HG03025 (cell line): ENCODE data around the gene NCCRP1.
"Not testable (repeated sequence)": the region's sequence is repeated elsewhere in the genome, so short reads cannot be mapped to it uniquely, and the experiment has no call there.

Experiments
- ATAC-seq: cut with Tn5 transposase; IDR thresholded peaks from one replicate; pipeline ENCODE4 v1.9.1; 2021; ENCODE audit warnings: mild to moderate bottlenecking, moderate library complexity; ENCODE audit not compliant: unreplicated experiment, low FRiP score

Gene NCCRP1

DNA sequence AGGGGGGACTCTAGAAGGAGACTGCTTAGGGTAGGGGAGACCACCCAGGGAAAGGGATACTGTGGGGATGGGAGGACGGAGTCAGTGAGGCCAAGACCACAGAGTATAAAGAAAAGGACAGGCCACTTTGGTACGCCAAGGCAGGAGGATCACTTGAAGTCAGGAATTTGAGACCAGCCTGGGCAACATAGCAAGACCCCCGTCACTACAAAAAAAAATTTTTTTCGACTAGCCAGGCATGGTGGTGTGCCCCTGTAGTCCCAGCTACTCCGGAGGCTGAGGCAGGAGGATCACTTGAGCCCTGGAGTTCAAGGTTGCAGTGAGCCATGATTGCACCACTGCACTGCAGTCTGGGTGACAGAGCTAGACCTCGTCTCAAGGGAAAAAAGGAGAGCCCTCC lies 41.4 kb downstream of the NCCRP1 start:
- ATAC-seq: no peak

GRCh38 chr19:39238944-39239343 lies 42.2 kb downstream of the NCCRP1 start:
- no peak for ATAC-seq

DNA sequence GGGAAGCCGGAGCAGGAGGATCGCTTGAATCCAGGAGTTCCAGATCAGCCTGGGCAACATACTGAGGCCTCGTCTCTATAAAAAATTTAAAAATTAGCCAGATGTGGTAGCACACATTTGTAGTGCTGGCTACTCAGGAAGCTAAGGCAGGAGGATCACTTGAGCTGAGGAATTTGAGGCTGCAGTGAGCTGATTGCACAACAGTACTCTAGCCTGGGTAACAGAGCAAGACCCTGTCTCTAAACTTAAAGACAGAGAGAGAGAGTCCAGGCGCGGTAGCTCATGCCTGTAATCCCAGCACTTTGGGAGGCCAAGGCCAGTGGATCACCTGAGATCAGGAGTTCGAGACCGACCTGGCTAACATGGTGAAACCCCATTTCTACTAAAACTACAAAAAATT lies 43.7 kb downstream of the NCCRP1 start:
- no peak for ATAC-seq

- not testable (repeated sequence) for ATAC-seq
Measured at GRCh38 chr19:39243741-39244140, 47.0 kb downstream of the NCCRP1 start.

- ATAC-seq: not testable (repeated sequence)
Measured at GRCh38 chr19:39244410-39245100, 47.8 kb downstream of the NCCRP1 start, which contains the start of gene IFNL3. IFNL3 (minus strand) TSS chr19:39245006; CDS start chr19:39244967, 39 bp downstream.

- not testable (repeated sequence) for ATAC-seq
Measured at GRCh38 chr19:39245166-39245565, 48.4 kb downstream of the NCCRP1 start.

- ATAC-seq: no peak
Measured at GRCh38 chr19:39246951-39247669, 50.3 kb downstream of the NCCRP1 start.

GRCh38 chr19:39247701-39248664 lies 51.2 kb downstream of the NCCRP1 start:
- no peak for ATAC-seq

DNA sequence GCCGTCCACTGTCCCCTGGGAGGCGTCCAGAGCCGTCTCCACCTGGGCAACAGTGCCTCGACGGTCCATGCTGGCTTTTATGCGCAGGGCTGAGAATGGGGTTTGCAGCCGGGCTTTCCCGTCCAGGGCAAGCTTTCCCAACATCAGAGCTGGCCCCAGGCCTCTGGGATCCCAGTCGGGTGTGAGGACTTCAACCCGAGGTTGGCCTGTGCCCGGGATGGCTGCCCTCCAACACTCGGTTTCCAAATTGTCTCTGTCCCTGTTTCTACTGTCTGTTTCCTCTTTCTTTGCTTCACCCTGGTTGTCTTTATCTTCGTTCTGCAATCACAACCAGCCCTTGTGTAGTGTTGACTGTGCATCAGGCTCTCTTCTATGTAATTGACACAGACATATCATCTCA lies 52.0 kb downstream of the NCCRP1 start, which contains the start of gene IFNL4:
Gene IFNL4, minus strand, starts transcription at position 51 of the 400 bp plus-strand sequence.
- no peak for ATAC-seq

DNA sequence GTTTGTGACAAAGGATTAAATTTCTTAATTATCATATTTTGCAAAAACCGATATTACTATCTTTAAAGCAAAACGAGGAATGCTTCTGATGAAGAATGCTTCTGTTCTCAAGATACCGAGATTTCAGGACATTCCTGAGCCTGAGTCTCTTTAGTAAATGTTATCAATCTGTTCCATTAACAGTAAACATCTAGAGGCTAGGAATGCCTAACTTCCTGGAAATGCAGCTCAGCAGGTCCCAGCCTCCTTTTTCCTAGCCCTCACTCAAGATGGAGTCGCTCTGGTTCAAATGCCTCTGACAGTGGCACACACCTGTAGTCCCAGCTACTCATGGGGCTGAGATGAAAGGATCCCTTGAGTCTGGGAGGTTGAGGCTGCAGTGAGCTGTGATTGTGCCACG lies 54.3 kb downstream of the NCCRP1 start:
- no peak for ATAC-seq
